HG03060 (cell line): ENCODE measurements around the gene CACUL1.
"Not testable (repeated sequence)": the region's sequence is repeated elsewhere in the genome, so short reads cannot be mapped to it uniquely, and the experiment has no call there.

Experiments used
- ATAC-seq: cut with Tn5 transposase; IDR thresholded peaks from one replicate; pipeline ENCODE4 v1.9.1; 2021; ENCODE audit warnings: low read depth, moderate number of reproducible peaks; ENCODE audit not compliant: unreplicated experiment

The CACUL1 gene

DNA sequence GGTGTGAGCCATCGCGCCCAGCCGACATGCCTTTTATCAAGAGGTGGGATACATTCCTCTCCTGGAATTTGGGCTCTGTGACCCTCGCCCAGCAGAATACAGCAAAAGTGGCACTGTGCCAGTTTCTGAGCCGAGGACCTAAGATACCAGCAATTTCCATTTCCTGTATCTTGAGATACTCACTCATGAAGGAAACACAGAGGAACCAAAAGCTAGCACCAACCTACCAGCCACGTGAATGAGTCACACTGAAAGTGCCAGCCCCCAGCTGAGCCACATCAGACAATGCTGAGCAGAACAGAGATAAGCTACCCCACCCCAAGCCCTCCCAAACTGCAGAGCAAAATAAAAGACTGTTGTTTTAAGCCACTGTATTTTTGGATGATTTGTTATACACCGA, 56.3 kb downstream of the CACUL1 start:
- peak; percentile 98 for ATAC-seq

DNA sequence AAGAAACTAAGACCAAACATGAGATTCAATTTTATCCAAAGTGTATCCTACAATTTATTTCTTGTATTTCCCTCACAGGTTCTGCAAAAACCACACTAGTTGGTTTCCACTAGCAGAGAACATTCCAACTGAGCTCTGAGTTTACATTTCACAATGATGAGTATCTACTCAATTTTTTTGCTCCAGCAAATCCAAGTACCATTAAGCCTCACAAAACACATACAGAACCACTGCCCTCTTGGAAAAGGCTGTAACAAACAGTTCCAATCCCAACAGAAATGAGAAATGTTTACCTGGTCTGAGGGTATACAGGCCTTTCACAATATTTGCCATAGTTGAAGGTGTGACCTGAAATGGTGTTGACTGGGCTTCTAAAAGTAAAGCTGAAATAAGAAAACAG, 59.9 kb downstream of the CACUL1 start:
- ATAC-seq, result no peak

DNA sequence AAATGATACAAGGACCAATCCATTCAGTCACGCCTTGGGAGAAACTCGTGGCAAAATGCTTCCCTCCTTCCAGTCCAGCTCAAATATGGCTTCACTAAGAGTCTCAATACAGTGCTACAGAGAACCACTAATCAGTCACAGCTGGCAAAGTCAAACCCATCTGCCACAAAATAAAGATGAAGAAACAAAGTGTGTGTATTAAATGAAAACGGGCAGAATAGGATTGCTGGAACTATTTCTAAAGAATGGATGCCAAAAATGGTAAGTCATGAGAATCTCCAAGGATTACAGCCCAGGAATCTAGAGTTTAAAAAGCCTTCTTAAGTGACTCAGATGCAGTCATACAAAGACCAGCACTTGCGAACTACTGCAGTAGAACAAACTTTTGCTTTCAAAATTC, 61.9 kb downstream of the CACUL1 start:
- no peak for ATAC-seq

DNA sequence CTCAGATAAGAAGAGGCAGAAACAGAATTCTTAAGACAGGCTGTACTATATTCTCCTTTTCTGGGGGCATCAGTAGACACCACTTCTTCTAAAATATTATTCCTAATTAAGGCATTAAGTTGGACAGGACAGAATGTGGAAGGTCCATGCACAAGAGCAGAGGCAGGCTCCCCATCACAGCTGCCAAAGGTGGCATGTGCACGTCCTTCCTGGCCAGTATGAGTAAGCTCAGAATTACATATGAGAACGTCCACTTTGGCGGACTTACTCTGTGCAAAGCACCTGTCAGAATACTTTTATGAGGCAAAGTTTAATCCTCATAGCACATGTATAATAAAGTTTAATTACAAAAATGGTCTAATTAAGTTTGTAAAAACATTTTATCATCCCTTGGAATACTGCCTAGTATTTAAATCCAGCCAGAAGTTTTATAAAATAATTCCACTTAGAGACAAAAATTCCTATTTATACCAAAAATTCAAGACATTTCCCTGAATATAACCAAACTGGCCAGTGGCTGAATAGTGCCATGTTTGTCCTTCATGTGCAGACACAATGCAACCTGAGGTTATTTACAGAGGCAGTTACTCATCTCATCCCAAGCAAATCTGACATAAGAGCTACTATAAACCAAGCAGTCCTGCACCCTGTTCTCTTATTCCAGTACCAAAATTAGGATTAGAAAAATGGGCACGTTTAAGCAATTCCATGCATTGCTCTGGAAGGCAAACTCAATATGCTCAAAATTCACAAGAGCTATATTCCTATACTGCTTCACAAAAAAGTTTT, 65.5 kb downstream of the CACUL1 start:
- ATAC-seq, result no peak

DNA sequence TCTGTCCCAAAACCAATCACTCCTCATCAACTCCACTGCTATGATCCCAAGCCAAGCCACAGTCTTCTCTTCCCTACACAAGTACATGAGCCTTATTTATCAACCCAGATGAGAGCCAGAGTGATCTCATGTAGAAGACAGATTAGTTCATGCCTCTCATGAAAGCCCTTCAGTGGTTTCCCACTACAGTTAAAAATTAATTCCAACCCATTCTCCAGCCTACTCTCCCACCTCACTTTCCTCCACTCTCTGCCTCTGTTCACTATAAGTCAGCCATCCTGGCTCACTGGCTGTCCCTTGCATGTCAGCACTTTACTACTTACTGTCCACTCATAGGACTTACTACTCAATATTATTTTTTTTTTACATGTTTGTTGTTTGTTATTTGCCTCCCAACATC, 67.3 kb downstream of the CACUL1 start:
- ATAC-seq, result no peak

DNA sequence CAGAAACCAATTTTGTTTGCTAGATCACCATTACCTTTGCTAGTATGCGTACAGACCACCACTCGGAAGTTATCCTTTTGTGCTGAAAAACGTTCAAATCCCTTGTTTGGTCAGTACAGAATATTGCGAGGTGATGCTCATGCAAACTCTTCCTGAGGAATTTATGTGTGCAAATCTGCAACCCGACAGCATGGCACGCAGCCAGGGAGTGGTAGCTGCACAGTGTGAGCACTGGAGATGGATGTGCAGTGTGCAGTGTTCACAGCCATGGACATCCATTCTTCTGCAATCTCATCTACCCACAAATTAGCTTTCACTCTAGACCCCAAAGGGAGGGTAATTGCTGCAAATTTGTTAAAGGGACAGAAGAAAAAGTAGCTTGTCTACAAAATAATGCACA, 72.2 kb downstream of the CACUL1 start:
- ATAC-seq, result no peak

DNA sequence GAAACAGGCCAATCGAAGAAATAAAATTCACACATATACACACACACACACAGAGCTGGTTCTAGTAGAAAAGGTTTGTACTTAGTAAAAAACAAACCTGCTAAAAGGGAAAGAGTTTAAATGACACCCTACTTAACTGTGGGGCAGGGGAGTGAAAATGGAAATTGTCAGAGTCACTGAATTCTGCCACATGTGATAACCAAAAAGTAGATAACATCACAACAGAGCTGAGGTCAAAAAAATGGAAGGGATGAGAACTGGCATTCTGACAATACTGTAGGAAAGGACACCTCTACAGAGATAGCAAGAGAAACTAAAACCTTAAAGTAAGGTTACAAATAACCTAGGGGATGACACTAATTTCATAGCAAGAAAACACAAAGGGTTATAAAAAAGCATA, 74.6 kb downstream of the CACUL1 start:
- ATAC-seq, result no peak

DNA sequence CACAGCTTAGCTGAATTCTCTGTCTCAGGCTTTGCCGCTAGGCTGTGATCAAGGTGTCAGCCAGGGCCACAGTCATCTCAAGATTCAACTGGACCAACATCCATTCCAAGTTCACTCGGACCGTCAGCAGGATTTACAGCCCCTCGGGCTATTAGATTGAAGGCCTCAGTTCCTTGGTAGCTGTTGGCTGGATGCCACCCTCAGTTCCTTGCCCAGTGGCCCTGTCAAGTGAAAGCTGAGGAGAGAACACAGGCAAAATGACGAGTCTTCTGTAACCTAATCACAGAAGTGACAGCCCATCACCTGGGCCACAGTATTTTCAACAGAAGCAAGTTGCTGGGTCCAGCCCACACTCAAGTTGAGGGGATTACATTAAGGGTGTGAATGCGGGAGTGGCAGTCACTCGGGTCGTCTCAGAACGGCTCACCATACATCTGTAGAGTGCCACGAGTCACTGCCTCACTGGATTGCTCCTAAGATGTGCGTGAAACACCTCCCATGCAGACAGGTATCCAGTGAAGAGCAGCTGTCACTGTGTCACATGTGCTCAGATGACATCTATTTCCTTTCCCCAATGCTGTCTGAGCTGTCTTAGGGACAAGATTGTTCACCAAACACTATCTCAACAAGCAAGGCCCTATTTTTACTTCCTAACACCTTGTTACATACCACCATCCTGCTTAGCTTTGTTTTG, 80.4 kb downstream of the CACUL1 start:
- ATAC-seq, result no peak

DNA sequence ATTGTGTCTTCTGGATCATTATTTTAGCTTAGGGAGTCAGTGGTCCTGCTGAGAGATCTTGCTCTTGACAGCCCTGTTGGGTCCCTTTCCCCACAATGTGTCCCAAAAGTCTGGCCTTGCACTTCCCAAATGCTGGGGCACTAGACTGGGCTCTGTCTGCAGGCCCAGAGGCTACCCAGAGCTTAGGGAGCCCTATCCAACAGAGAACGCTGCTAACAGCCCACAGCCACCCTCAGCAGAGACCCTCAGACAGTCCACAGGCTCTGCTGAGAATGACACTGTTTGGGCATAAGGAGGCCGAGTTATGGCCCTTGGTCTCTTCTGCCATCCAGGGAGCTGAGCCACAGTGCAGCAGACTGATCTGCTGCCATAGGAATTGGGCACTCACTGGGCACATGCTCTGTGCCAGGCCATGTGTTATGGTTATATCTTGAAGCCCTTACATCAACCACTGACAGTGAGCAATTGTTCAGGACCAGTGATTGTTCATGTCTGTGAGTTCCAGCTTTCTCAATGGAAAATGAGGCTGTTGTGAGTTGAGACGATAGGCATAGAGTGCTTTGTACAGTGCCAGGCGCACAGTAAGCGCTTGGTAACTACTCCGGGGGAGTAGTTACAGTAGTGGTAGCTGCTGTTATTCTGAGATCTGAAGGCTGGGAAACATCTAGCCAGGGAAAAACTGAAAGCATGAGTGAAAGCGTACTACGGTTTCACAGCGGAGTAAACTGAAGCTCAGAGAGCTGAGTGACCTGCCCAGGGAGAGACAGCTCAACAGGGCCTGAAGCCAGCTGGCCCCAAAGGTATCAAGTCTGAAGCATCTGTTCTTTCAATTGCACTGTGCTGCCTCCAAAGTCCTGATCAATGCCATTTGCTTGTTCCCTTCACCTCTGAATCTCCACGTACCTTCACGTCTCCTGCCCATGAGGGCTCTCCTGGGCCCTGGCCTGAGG, 81.7 kb downstream of the CACUL1 start:
- no peak for ATAC-seq

DNA sequence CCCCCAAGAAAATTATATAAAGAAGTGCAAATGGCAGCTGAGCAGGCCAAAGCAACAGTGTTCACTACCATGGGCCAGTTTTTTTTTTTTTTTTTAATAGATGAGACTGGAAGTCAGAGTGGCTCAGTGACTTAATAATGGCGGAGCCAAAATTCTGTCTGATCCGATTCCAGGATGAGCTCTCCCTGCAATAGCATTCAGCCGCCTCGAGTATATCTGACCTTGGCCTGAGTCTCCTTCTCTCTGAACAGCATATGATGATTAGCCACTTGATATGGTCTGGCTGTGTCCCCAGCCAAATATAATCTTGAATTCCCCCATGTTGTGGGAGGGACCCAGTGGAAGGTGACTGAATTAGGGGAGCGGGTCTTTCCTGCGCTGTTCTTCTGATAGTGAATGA, 82.6 kb downstream of the CACUL1 start:
- no peak for ATAC-seq

DNA sequence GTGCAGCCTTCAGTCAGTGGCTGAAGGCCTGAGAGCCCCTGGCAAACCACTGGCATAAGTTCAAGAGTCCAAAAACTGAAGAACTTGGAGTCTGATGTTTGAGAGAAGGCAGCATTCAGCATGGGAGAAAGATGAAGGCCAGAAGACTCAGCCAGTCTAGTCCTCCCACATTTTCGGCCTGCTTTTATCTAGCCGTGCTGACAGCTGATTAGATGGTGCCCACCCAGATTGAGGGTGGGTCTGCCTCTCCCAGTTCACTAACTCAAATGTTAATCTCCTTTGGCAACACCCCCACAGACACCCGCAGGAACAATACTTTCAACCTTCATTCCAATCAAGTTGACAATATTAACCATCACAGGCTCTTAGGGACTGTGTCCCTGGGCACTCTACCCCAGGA, 83.5 kb downstream of the CACUL1 start:
- not testable (repeated sequence) for ATAC-seq

DNA sequence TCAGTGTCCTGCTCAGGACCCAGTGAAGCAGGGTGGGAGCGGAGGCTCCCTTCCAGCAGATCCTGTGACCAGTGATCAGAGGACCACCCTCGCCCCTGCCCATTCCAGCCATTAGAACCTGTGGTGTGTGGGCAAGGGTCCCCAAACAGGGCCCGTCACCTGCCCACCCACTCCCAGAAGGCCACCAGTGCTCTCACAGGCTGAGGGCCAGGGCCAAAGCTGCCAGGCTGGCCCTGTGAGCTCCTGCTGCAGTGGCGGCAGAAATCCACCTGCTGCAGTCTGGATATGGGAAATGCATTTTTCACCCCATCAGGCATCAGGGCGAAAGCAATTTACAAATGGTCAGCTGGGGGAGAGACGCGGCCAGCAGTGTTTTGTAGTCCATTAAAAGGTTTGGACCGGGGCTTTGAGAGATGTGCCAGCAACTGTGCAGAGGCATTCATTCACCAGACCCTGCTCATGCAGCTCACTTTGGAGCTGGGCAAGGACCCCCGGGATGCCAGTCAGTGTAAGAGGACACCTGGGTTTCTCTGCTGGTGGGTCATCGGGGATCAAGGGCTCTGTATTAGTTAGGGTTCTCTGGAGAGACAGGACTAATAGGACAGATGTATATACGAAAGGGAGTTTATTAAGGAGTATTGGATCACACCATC, 84.2 kb downstream of the CACUL1 start:
- no peak for ATAC-seq

DNA sequence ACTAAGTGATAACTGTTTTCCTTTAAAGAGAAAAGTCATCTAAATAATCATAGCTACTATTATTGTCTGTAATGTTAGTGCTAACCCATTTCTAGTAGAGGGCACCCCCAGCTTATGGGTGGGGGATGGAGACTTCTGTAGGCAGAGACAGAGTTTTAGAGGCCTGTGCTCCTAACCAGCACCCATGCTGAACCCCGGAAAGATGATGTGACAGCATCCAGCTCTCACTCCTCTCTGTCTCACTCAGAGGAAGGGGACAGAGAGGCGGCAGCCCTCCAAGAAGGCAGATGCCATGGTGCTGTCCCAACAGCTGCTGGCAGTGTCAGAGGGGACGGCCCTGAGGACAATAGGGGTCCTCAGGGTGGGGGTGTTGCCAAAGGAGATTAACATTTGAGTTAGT, 84.9 kb downstream of the CACUL1 start:
- ATAC-seq, result no peak

DNA sequence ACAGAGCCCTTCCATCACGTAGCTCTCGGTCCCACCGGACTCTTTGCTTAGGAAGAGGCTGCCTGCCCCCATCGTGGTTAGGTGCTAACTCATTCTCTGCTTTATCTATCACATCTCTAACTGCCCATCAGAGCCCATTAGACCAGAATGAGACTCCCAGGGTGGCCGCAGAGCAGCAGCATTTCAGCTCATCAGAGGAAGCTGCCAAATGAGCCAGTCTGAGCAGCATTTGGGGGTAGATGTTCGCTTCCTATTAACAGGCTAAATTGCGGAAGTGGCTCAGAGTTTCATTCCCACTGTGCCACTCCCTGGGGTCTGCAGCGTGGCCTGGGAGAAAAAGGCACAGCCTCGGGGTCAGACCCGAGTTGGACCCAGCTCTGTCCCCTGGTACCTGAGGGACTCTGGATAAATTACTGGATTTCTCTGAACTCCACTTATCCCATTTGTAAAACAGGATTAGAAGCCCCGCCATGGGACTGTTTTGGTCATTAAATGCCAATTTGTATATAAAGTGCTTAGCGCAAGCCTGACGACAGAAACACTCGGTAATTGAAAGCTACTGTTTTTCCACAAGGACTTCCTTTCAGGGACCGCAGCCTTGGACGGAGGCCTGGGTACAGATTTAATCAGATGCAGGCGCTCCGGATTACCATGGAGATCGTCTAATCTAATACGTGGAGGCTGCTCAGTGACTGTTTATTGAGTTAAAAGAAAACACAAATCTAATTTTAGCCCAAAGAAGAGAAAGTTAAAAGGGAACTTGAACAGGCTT, 85.6 kb downstream of the CACUL1 start:
- no peak for ATAC-seq

DNA sequence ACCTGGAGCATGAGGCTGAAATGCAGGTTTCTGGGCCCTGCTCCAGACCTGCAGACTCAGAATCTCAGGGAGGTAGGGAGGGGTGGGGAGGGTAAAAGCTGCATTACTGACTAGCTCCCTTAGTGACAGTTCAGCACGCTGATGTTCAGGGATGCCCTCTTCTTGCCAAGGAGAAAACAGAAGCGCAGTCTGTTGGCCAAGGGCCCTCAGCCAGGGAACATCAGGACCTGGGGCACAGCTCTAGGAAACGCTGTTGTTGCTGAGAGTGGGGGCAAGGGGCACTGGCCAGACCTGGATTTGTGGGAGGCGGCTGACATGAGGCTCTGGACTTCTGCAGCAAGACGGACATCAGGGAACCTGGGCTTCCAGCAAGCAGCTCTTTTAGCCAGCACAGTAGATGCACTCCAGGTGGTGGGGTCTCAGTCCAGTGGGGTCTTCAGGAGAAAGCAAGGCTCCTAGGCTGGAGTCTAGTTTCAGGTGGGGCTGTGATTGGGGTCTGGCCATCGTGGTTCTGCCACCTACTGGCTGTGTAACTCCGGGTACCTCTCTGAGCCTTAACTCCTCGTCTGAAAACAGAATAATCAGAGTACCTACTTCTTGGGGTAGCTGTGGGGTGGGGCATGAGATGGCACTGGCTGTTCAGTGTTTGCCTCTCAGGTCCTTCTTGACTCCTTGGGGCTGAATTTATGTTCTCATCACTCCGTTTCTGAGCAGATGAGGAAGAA, 86.4 kb downstream of the CACUL1 start:
- no peak for ATAC-seq

DNA sequence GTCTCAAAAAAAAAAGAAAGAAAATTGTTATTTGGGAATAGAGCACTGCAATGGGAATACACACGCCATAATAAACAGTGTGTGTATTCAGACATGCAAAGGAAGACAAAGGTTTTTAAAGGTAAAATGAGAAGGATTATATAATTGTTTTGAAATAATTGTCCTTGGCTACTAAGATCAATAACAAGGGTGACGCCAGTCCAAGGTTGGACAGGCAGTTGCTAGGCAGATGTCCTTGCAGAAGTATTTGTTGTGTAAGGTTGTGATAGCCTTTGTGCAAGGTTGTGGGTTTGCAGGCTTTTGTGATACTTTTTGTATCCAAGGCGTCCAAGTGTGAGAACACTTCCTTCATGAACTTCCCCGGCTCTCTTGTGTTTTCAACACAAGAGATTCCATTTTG, 87.0 kb downstream of the CACUL1 start:
- ATAC-seq, result no peak

DNA sequence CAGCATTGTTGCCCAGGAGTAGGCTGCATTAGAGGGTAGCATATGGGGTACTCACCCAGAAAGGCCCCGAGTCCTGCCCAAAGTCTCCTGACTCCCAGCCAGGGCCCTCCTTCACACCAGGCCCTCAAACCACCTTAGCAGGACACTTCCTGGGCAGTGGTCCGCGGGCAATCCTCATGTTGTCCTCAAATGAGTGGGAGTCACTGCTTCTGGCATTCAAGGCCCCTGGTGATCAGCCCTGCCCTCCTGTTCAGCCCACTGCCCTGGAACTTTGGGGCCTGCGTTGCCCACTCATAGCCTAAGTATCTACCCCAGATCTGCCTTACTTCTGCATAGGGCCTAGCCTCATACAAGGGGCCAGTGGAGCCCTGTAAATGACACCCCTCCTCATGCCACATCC, 88.4 kb downstream of the CACUL1 start:
- ATAC-seq, result no peak

DNA sequence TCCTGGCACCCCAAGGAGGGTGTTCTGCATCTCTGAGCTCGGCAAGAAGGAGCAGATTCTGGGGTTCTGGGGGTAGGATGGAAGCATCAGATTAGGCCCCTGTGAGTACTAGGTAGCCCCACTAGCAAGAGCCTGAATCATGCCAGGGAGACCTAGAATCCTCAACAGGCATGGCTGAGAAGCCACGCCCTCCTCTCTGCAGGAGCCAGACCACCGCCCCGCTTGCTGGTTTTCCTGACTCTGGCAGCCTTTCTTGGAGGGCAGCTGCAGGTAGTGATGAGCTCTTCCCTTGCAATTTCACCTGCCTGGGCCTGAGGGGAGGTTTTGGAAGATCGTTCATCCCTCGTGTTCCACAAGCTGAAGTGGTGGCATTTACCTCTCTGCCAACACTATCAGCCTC, 90.4 kb downstream of the CACUL1 start:
- ATAC-seq, result no peak

DNA sequence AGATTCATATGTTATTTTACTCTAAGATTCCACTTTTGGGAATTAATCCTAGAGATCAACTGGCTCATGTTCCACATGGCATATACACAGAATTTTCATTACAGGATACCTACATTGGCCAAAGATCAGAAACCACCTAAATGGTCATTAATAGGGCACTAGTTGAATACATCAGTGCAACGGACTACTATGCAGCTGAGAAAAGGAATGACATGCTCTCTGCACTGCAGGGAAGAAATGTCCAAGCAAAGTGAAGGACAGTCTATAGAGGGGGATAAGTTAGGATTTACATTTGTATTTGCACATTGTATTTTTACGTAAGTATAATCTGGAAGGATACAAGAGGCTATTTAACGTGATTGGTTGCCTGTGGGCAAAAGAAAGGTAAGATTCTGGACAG, 91.6 kb downstream of the CACUL1 start:
- no peak for ATAC-seq
